ENCODE results near the gene FMN1.

FMN1 gene

DNA sequence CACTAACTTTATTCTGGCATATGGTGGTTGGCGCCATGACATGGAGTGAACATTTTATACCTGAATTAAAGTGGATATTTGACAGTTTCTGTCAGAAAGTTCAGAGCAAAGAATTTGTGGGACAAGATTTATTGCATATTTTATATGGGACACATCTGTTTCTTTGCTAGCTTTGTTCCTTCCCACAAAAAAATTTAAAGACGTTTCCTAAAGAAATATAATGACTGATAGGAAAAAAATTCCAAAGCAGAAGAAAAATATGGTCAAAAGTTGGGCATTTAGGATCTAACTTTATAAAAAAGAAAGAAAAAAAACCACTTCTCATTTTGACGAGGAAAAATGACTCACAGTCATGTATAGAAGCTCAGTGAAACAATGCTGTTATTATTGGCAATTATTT lies 375.1 kb downstream of the FMN1 start:
- Histone ChIP-seq H3K4me3 (ENCODE audit: low read depth, low read length) (peak overlapping the region; percentile 66), H2AFZ (ENCODE audit: low read length, unreplicated experiment) (peak overlapping the region; percentile 98), H3K27me3 (ENCODE audit: insufficient read depth, low read length) (no peaks in the 10 kb centered on the region), H3K27ac (ENCODE audit: low read depth, low read length) (peak overlapping the region; percentile 87), H3K79me2 (ENCODE audit: control insufficient read depth, insufficient read depth, low read length, unreplicated experiment) (no peaks in the 10 kb centered on the region), H3K4me1 (ENCODE audit: control insufficient read depth, insufficient read depth, low read length, unreplicated experiment) (peaks cover 43% of the 10 kb centered on the region), H3K36me3 (ENCODE audit: insufficient read depth, low read length) (no peaks in the 10 kb centered on the region)

GRCh38 chr15:32818758-32819447 lies 375.6 kb downstream of the FMN1 start:
- Histone ChIP-seq H3K4me3 (ENCODE audit: low read depth, low read length) (peak overlapping the region; percentile 66), H3K36me3 (ENCODE audit: insufficient read depth, low read length) (no peaks in the 10 kb centered on the region), H3K4me1 (ENCODE audit: control insufficient read depth, insufficient read depth, low read length, unreplicated experiment) (peaks cover 37% of the 10 kb centered on the region), H3K79me2 (ENCODE audit: control insufficient read depth, insufficient read depth, low read length, unreplicated experiment) (no peaks in the 10 kb centered on the region), H2AFZ (ENCODE audit: low read length, unreplicated experiment) (peak overlapping the region; percentile 98), H3K27ac (ENCODE audit: low read depth, low read length) (peak overlapping the region; percentile 87), H3K27me3 (ENCODE audit: insufficient read depth, low read length) (no peaks in the 10 kb centered on the region)

DNA sequence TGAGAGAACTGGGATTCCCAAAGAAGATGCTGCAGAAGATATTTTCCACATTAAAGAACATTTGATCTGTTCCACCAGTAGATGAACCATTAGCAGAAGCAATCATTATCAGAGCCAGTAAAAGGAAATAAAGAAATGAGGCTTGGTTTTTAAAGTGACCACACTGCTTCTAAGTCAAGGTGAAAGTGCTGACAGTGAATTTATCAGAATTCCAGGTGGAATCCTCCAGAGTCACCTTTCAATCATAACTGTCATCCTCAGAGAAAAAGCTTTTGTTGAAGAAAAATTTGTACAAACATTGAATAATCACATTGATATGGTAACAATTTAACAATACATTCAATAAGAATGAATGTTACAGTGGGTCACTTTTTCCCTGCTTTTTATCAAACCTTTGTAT lies 376.9 kb downstream of the FMN1 start:
- Histone ChIP-seq H3K79me2 (ENCODE audit: control insufficient read depth, insufficient read depth, low read length, unreplicated experiment) (no peaks in the 10 kb centered on the region), H3K27me3 (ENCODE audit: insufficient read depth, low read length) (no peaks in the 10 kb centered on the region), H3K4me1 (ENCODE audit: control insufficient read depth, insufficient read depth, low read length, unreplicated experiment) (peaks cover 32% of the 10 kb centered on the region), H3K4me3 (ENCODE audit: low read depth, low read length) (no peak overlapping the region), H3K27ac (ENCODE audit: low read depth, low read length) (peak overlapping the region; percentile 8; the same call in 1 of the 2 replicates), H2AFZ (ENCODE audit: low read length, unreplicated experiment) (peak overlapping the region; percentile 51), H3K36me3 (ENCODE audit: insufficient read depth, low read length) (no peaks in the 10 kb centered on the region)

DNA sequence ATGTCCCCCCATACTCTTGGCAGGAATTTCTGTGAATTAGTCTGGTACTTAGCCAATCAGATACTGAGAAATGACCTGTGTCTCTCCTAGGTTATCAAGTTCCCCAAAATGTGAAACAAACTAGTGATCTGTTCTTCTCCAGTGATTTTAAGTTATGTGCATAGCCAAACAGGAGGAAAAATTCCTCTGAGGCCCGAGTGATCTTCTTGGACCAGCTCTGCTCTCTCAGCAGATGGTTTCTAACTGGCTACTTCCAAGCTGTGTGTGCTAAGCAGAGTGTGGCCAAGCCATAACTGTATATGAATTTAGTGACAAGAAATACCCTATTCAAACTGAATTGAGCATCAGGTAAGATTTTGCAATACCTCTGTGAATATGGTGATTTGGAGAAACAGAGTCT lies 387.2 kb downstream of the FMN1 start:
- Histone ChIP-seq H3K79me2 (ENCODE audit: control insufficient read depth, insufficient read depth, low read length, unreplicated experiment) (no peaks in the 10 kb centered on the region), H3K4me1 (ENCODE audit: control insufficient read depth, insufficient read depth, low read length, unreplicated experiment) (peaks cover 6% of the 10 kb centered on the region), H3K4me3 (ENCODE audit: low read depth, low read length) (no peak overlapping the region), H3K27me3 (ENCODE audit: insufficient read depth, low read length) (no peaks in the 10 kb centered on the region), H3K27ac (ENCODE audit: low read depth, low read length) (no peak overlapping the region), H3K36me3 (ENCODE audit: insufficient read depth, low read length) (0 out of 2 replicates have a peak, but pooled peaks cover 5% of the 10 kb centered on the region), H2AFZ (ENCODE audit: low read length, unreplicated experiment) (no peak overlapping the region)

DNA sequence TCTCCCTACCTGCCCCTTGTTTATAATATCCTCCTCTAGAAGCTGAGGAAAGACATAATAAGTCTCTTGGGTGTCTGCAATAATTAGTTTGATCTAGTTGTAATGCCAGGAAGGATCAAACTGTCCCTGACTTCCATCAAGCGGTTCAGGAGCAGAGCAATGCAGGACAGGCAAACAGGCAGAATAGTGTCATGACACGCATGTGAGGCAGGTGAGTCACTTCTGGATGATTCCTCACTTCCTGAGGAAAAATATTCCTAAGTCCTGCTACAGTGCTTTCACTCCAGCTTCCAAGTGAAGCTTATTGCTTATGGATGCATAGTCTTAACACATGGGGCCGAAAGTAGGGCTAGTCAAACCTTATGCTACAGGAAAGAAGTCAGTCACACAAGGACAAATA lies 390.9 kb downstream of the FMN1 start:
- peaks cover 11% of the 10 kb centered on the region for H3K4me1 ChIP-seq (ENCODE audit: control insufficient read depth, insufficient read depth, low read length, unreplicated experiment)
- no peak overlapping the region for H2AFZ ChIP-seq (ENCODE audit: low read length, unreplicated experiment)
- H3K27me3 ChIP-seq (ENCODE audit: insufficient read depth, low read length): no peaks in the 10 kb centered on the region
- 0 out of 2 replicates have a peak, but pooled peaks cover 5% of the 10 kb centered on the region for H3K36me3 ChIP-seq (ENCODE audit: insufficient read depth, low read length)
- no peaks in the 10 kb centered on the region for H3K79me2 ChIP-seq (ENCODE audit: control insufficient read depth, insufficient read depth, low read length, unreplicated experiment)
- H3K4me3 ChIP-seq (ENCODE audit: low read depth, low read length): no peak overlapping the region
- no peak overlapping the region for H3K27ac ChIP-seq (ENCODE audit: low read depth, low read length)

DNA sequence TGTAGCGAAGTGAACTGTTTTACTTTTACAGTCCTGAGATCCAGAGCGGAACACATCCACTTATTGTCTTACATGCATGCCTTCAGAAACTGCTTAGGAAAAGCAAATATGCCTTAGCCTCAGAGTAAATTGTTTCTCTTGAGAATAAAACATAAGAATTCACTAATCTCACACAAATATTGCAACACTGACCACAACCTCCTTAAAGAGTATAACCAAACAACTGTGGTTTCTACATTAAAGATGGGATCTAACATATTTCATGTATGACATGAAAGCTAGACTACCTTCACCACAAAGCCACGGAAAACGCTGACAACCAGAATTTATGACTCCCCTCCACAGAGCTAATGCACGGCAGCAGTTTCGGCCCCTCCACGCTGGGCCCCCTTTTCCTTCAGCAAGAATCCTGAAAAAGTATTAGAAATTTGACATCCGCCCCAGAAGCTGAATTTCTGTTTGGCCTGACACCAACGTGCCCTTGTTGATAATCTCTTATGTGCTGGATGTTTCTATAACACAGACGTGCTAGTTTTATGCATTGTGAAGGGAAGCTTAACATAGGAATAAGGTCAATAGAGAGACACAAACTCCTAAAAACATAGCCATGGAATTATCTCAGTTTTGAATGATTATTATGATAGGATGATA lies 392.1 kb downstream of the FMN1 start:
- Histone ChIP-seq H3K36me3 (ENCODE audit: insufficient read depth, low read length) (0 out of 2 replicates have a peak, but pooled peaks cover 5% of the 10 kb centered on the region), H3K79me2 (ENCODE audit: control insufficient read depth, insufficient read depth, low read length, unreplicated experiment) (no peaks in the 10 kb centered on the region)

GRCh38 chr15:32799936-32800535 lies 394.5 kb downstream of the FMN1 start:
- Histone ChIP-seq H3K27me3 (ENCODE audit: insufficient read depth, low read length) (no peaks in the 10 kb centered on the region), H3K4me1 (ENCODE audit: control insufficient read depth, insufficient read depth, low read length, unreplicated experiment) (peaks cover 17% of the 10 kb centered on the region), H3K4me3 (ENCODE audit: low read depth, low read length) (no peak overlapping the region), H2AFZ (ENCODE audit: low read length, unreplicated experiment) (no peak overlapping the region), H3K36me3 (ENCODE audit: insufficient read depth, low read length) (0 out of 2 replicates have a peak, but pooled peaks cover 5% of the 10 kb centered on the region), H3K79me2 (ENCODE audit: control insufficient read depth, insufficient read depth, low read length, unreplicated experiment) (no peaks in the 10 kb centered on the region), H3K27ac (ENCODE audit: low read depth, low read length) (no peak overlapping the region)

More for the DNA sequence above, 392.1 kb downstream of the FMN1 start:
- Histone ChIP-seq H2AFZ (ENCODE audit: low read length, unreplicated experiment) (no peak overlapping the region), H3K4me3 (ENCODE audit: low read depth, low read length) (no peak overlapping the region; the same call in 1 of the 2 replicates), H3K27me3 (ENCODE audit: insufficient read depth, low read length) (no peaks in the 10 kb centered on the region), H3K27ac (ENCODE audit: low read depth, low read length) (peak overlapping the region; percentile 45), H3K4me1 (ENCODE audit: control insufficient read depth, insufficient read depth, low read length, unreplicated experiment) (peaks cover 11% of the 10 kb centered on the region)

DNA sequence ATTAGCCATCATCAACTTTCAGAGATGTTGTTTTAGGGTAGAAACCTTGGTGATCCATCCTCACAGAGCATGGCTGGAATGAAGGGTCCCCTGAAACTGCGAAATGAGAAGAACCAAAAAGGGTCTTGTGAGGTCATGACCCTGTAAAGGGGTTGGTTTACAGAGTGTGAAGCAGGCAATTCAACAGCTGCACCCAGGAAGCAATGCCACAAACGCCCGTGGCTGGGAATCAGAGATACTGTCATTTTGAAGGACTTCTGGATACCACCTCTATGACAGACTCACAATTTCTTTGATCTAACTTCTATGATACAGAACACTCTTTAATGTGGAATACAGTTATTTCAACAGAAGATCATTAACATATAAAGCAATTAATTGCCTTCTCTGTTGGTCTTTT lies 397.7 kb downstream of the FMN1 start:
- Histone ChIP-seq H3K36me3 (ENCODE audit: insufficient read depth, low read length) (no peaks in the 10 kb centered on the region), H3K27me3 (ENCODE audit: insufficient read depth, low read length) (no peaks in the 10 kb centered on the region), H3K79me2 (ENCODE audit: control insufficient read depth, insufficient read depth, low read length, unreplicated experiment) (no peaks in the 10 kb centered on the region), H3K4me3 (ENCODE audit: low read depth, low read length) (no peak overlapping the region), H3K27ac (ENCODE audit: low read depth, low read length) (no peak overlapping the region), H2AFZ (ENCODE audit: low read length, unreplicated experiment) (no peak overlapping the region), H3K4me1 (ENCODE audit: control insufficient read depth, insufficient read depth, low read length, unreplicated experiment) (peaks cover 11% of the 10 kb centered on the region)

DNA sequence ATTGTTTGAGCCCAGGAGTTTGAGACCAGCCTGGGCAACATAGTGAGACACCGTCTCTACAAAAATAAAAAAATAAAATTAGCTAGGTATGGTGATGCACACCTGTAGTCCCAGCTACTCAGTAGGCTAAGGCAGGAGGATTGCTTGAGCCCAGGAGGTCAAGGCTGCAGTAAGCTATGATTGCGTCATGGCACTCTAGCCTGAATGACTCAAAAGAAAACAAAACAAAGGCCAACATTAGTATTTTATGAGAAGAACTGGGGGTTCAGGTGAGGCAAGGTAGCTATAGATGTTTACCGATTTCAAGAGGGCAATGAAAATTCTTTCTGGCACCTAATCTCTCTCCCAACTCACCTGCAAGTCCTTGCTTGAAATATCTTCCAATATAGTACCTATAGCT lies 399.5 kb downstream of the FMN1 start:
- no peaks in the 10 kb centered on the region for H3K79me2 ChIP-seq (ENCODE audit: control insufficient read depth, insufficient read depth, low read length, unreplicated experiment)
- H3K27ac ChIP-seq (ENCODE audit: low read depth, low read length): no peak overlapping the region
- H2AFZ ChIP-seq (ENCODE audit: low read length, unreplicated experiment): no peak overlapping the region
- H3K27me3 ChIP-seq (ENCODE audit: insufficient read depth, low read length): no peaks in the 10 kb centered on the region
- no peak overlapping the region for H3K4me3 ChIP-seq (ENCODE audit: low read depth, low read length)
- no peaks in the 10 kb centered on the region for H3K36me3 ChIP-seq (ENCODE audit: insufficient read depth, low read length)
- peaks cover 19% of the 10 kb centered on the region for H3K4me1 ChIP-seq (ENCODE audit: control insufficient read depth, insufficient read depth, low read length, unreplicated experiment)

DNA sequence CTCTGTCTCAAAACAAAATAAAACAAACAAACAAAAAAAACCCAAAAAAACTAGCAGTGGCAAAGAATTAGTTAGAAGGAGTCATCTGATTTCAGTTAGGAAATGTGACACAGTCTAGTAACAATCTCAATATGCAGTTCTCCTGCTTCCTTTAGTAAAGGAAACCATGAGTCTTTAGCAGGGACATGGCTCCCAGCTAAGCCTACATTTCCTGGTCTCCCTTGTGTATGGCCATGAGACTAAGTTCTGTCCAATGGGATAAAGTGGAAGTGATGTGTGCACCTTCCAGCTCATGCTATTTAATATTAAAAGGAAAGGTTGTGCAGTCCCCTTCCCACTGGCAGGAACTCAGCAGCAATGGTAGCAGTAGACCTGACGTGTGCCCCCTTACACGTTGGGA lies 402.1 kb downstream of the FMN1 start:
- Histone ChIP-seq H3K4me1 (ENCODE audit: control insufficient read depth, insufficient read depth, low read length, unreplicated experiment) (peaks cover 22% of the 10 kb centered on the region), H2AFZ (ENCODE audit: low read length, unreplicated experiment) (no peak overlapping the region), H3K27ac (ENCODE audit: low read depth, low read length) (no peak overlapping the region), H3K36me3 (ENCODE audit: insufficient read depth, low read length) (no peaks in the 10 kb centered on the region), H3K79me2 (ENCODE audit: control insufficient read depth, insufficient read depth, low read length, unreplicated experiment) (no peaks in the 10 kb centered on the region), H3K27me3 (ENCODE audit: insufficient read depth, low read length) (no peaks in the 10 kb centered on the region), H3K4me3 (ENCODE audit: low read depth, low read length) (no peak overlapping the region)
